Retina (tissue), 1 donor: ENCODE data around the gene ENTPD2.
"Not testable (repeated sequence)": the region's sequence is repeated elsewhere in the genome, so short reads cannot be mapped to it uniquely, and the experiment has no call there.

Source experiments
- DNase-seq: peaks from one replicate; pipeline ENCODE4 v3.0.0-alpha.2; 2016

Gene ENTPD2

GRCh38 chr9:137063311-137064026, 9.6 kb upstream of the ENTPD2 start:
- DNase-seq, result no peak

GRCh38 chr9:137062798-137063197, 8.9 kb upstream of the ENTPD2 start:
- DNase-seq, result not testable (repeated sequence)

DNA sequence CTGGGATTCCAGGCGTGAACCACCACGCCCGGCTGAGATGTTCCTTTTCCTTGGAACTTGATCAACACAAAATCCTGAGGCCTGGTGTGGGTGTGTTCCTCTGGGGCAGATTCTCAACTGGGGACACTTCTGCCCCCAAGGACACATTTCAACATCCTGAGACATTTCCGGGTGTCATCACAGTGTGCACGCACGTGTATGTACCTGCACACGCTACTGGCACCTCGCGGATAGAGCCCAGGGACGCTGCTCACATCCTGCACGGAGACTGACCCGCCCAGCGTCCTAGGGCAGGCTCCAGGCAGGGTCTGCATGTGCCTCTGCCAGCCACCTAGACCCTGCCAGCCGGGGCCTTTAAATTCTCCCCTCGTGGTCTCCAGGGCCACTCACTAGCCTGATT, 8.5 kb upstream of the ENTPD2 start:
- DNase-seq, result no peak

- DNase-seq, result no peak
These were observed 4.8 kb upstream of the ENTPD2 start for GRCh38 chr9:137058521-137059234.

DNA sequence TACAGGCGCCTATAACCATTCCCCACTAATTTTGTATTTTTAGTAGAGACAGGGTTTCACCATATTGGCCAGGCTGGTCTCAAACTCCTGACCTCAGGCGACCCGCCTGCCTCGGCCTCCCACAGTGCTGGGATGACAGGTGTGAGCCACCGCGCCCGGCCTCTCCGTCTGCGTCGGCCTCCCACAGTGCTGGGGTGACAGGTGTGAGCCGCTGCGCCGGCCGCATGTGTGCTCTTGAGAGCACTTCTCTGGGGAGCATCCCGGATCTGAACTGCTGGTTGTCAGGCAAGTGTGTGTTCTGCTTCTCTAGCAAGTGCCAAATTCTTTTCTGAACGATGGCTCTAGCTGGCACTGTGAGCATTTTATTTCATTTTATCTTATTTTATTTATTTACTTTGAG, 3.7 kb upstream of the ENTPD2 start:
- DNase-seq, result no peak

- DNase-seq, result no peak
These were observed 3.0 kb upstream of the ENTPD2 start for GRCh38 chr9:137056739-137057415.

GRCh38 chr9:137055385-137056364, 1.8 kb upstream of the ENTPD2 start:
- DNase-seq, result no peak

GRCh38 chr9:137054932-137055384, 1.1 kb upstream of the ENTPD2 start:
- no peak for DNase-seq

GRCh38 chr9:137052998-137053943, 590 bp downstream of the ENTPD2 start:
- no peak for DNase-seq

- no peak for DNase-seq
These were observed 1.6 kb downstream of the ENTPD2 start for GRCh38 chr9:137052293-137052692.

- no peak for DNase-seq
These were observed 2.6 kb downstream of the ENTPD2 start for GRCh38 chr9:137051145-137051724.

GRCh38 chr9:137050570-137050969, 3.3 kb downstream of the ENTPD2 start:
- DNase-seq, result no peak

GRCh38 chr9:137049544-137050449, 4.1 kb downstream of the ENTPD2 start:
- DNase-seq, result peak; percentile 70

DNA sequence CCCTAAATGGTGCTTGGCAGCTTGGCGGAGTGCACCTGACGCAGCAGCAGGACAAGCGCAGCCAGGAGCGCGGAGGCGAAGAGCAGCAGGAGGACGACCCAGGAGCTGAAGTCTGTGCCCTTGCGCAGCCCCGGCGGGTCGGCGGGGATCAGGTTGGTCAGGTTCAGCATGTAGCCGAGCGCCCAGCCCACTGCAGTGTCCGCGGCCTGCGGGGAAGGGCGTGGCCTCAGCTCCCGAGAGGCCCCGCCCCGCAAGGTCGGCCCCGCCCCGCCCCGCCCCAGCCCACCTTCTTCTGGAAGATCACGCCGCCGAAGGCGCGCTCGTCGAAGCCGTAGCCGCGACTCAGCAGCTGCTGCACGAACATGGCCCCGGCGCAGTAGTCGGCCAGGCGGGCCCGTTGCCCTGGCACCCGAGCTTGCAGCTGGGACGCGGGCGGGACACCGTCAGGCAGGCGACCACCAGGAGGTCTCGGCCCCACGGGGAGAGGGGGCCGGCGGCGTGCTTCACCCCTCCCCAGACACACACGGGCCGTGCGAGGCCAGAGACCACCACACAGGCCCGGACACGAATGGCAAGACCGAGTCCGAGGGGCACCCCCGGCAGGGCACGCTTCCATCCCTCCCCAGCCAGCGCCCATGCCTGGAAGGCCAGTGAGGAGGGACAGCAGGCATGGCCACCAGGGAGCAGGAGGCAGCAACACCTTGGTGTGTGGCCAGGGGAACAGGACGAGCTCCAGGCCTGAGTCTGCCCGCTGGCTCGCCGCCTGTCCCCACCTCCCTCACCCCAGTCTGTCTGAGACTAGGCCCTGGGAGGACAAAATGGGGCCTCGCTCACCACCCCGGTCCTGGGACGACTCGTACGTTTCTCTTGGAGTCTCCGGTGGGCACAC, 5.0 kb downstream of the ENTPD2 start:
- no peak for DNase-seq

GRCh38 chr9:137046088-137046787, 7.6 kb downstream of the ENTPD2 start, which contains the start of gene NPDC1:
NPDC1 (minus strand) TSS chr9:137046177; CDS start chr9:137045989, 188 bp downstream.
- peak; percentile 95 for DNase-seq

GRCh38 chr9:137045294-137046087, 8.4 kb downstream of the ENTPD2 start:
- peak; percentile 77 for DNase-seq
